Measurements from ENCODE around the gene SCN2B.

DNA sequence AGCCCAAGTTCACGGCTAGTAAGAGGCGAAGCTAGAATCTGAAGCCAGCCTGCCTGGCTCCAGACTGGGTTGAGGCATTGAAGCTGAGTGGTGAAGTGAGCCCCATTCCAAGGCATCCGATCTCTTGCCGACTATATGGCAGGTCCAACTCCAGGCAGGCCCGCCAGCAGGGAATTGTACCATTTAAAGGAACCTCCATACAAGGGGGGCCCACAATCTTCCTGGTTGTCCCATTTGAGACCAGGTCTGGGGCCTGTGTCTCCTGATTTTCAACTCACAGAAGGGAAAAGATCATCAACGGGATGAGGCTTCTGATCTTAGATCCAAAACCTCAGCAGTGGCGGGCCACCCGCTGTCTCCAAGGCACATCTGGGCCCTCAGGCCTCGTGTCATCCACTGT is 4.1 kb downstream of the SCN2B start:
- TF ChIP-seq POLR2A (IDR thresholded peaks at IDR 0.05): no peak
- TF ChIP-seq, protein P1, sequence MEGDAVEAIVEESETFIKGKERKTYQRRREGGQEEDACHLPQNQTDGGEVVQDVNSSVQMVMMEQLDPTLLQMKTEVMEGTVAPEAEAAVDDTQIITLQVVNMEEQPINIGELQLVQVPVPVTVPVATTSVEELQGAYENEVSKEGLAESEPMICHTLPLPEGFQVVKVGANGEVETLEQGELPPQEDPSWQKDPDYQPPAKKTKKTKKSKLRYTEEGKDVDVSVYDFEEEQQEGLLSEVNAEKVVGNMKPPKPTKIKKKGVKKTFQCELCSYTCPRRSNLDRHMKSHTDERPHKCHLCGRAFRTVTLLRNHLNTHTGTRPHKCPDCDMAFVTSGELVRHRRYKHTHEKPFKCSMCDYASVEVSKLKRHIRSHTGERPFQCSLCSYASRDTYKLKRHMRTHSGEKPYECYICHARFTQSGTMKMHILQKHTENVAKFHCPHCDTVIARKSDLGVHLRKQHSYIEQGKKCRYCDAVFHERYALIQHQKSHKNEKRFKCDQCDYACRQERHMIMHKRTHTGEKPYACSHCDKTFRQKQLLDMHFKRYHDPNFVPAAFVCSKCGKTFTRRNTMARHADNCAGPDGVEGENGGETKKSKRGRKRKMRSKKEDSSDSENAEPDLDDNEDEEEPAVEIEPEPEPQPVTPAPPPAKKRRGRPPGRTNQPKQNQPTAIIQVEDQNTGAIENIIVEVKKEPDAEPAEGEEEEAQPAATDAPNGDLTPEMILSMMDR (IDR thresholded peaks at IDR 0.05): no peak
- no peak for TF ChIP-seq EP300 (IDR thresholded peaks at IDR 0.05)
- TF ChIP-seq POLR2AphosphoS5 (IDR thresholded peaks at IDR 0.05): no peak

Measured in upper lobe of left lung (tissue), 4 donors.